ENCODE results near the gene TEKT1.
"Not testable (repeated sequence)": the region's sequence is repeated elsewhere in the genome, so short reads cannot be mapped to it uniquely, and the experiment has no call there.

Gene TEKT1

GRCh38 chr17:6823011-6823442, 8.5 kb downstream of the TEKT1 start:
- no peaks in the 10 kb centered on the region for H4K20me1 ChIP-seq (ENCODE audit: insufficient read depth, low read length)
- H3K9ac ChIP-seq (ENCODE audit: low read length): no peak overlapping the region
- H3K4me2 ChIP-seq (ENCODE audit: low read depth, low read length): no peak overlapping the region
- no peak for DNase-seq
- H3K9me3 ChIP-seq (replicated peaks; ENCODE audit: insufficient read depth, low read length): no peaks in the 10 kb centered on the region
- TF ChIP-seq EZH2phosphoT487 (IDR thresholded peaks at IDR 0.05; ENCODE audit: low read length): no peak
- no peak for TF ChIP-seq CTCF (IDR thresholded peaks at IDR 0.05; ENCODE audit: low read length)
- no peak for TF ChIP-seq EZH2 (optimal IDR thresholded peaks at IDR 0.05; ENCODE audit: low read depth, low read length)
- no peaks in the 10 kb centered on the region for H3K79me2 ChIP-seq (ENCODE audit: low read length)
- no peaks in the 10 kb centered on the region for H3K4me1 ChIP-seq (ENCODE audit: low read length)
- H2AFZ ChIP-seq (ENCODE audit: low read length): no peak overlapping the region
- no peaks in the 10 kb centered on the region for H3K9me2 ChIP-seq (replicated peaks; ENCODE audit: insufficient read depth, low read length)
- H3K27me3 ChIP-seq (replicated peaks; ENCODE audit: insufficient read depth, low read length): no peaks in the 10 kb centered on the region
- no peaks in the 10 kb centered on the region for H3F3A ChIP-seq (ENCODE audit: insufficient read depth, low read length)
- no peaks in the 10 kb centered on the region for H3K36me3 ChIP-seq (replicated peaks; ENCODE audit: insufficient read depth, low read length)
- H3K27ac ChIP-seq (ENCODE audit: low read length): no peak overlapping the region
- H3K4me3 ChIP-seq (ENCODE audit: low read length): no peak overlapping the region

- H3K4me1 ChIP-seq (ENCODE audit: low read length): no peaks in the 10 kb centered on the region
- no peak overlapping the region for H2AFZ ChIP-seq (ENCODE audit: low read length)
- H3K9me2 ChIP-seq (replicated peaks; ENCODE audit: insufficient read depth, low read length): no peaks in the 10 kb centered on the region
- no peaks in the 10 kb centered on the region for H4K20me1 ChIP-seq (ENCODE audit: insufficient read depth, low read length)
- no peaks in the 10 kb centered on the region for H3K9me3 ChIP-seq (replicated peaks; ENCODE audit: insufficient read depth, low read length)
- no peak overlapping the region for H3K4me2 ChIP-seq (ENCODE audit: low read depth, low read length)
- no peaks in the 10 kb centered on the region for H3F3A ChIP-seq (ENCODE audit: insufficient read depth, low read length)
- no peak overlapping the region for H3K27ac ChIP-seq (ENCODE audit: low read length)
- DNase-seq: no peak
- no peak overlapping the region for H3K9ac ChIP-seq (ENCODE audit: low read length)
- no peak for TF ChIP-seq EZH2 (optimal IDR thresholded peaks at IDR 0.05; ENCODE audit: low read depth, low read length)
- no peak for TF ChIP-seq EZH2phosphoT487 (IDR thresholded peaks at IDR 0.05; ENCODE audit: low read length)
- no peak for TF ChIP-seq CTCF (IDR thresholded peaks at IDR 0.05; ENCODE audit: low read length)
- no peak overlapping the region for H3K4me3 ChIP-seq (ENCODE audit: low read length)
- no peaks in the 10 kb centered on the region for H3K36me3 ChIP-seq (replicated peaks; ENCODE audit: insufficient read depth, low read length)
- no peaks in the 10 kb centered on the region for H3K27me3 ChIP-seq (replicated peaks; ENCODE audit: insufficient read depth, low read length)
- no peaks in the 10 kb centered on the region for H3K79me2 ChIP-seq (ENCODE audit: low read length)
These were observed 12.6 kb downstream of the TEKT1 start for GRCh38 chr17:6818938-6819337.

- not testable (repeated sequence) for H3K9ac ChIP-seq (ENCODE audit: low read length); H3K9me2 ChIP-seq (replicated peaks; ENCODE audit: insufficient read depth, low read length); H3K36me3 ChIP-seq (replicated peaks; ENCODE audit: insufficient read depth, low read length); H3K27ac ChIP-seq (ENCODE audit: low read length); H4K20me1 ChIP-seq (ENCODE audit: insufficient read depth, low read length); H3K27me3 ChIP-seq (replicated peaks; ENCODE audit: insufficient read depth, low read length); H3F3A ChIP-seq (ENCODE audit: insufficient read depth, low read length); H3K4me3 ChIP-seq (ENCODE audit: low read length); H3K9me3 ChIP-seq (replicated peaks; ENCODE audit: insufficient read depth, low read length); H3K79me2 ChIP-seq (ENCODE audit: low read length); H3K4me2 ChIP-seq (ENCODE audit: low read depth, low read length); H3K4me1 ChIP-seq (ENCODE audit: low read length); DNase-seq; H2AFZ ChIP-seq (ENCODE audit: low read length)
These were observed 15.2 kb downstream of the TEKT1 start for GRCh38 chr17:6816368-6816767.

GRCh38 chr17:6815775-6816174, 15.8 kb downstream of the TEKT1 start:
- Histone ChIP-seq H3F3A (ENCODE audit: insufficient read depth, low read length) (no peaks in the 10 kb centered on the region), H3K36me3 (replicated peaks; ENCODE audit: insufficient read depth, low read length) (no peaks in the 10 kb centered on the region), H3K9me2 (replicated peaks; ENCODE audit: insufficient read depth, low read length) (no peaks in the 10 kb centered on the region), H3K9me3 (replicated peaks; ENCODE audit: insufficient read depth, low read length) (no peaks in the 10 kb centered on the region), H3K9ac (ENCODE audit: low read length) (no peak overlapping the region), H3K4me3 (ENCODE audit: low read length) (no peak overlapping the region), H2AFZ (ENCODE audit: low read length) (no peak overlapping the region), H3K4me2 (ENCODE audit: low read depth, low read length) (no peak overlapping the region), H3K27ac (ENCODE audit: low read length) (no peak overlapping the region), H4K20me1 (ENCODE audit: insufficient read depth, low read length) (no peaks in the 10 kb centered on the region), H3K79me2 (ENCODE audit: low read length) (no peaks in the 10 kb centered on the region), H3K4me1 (ENCODE audit: low read length) (no peaks in the 10 kb centered on the region), H3K27me3 (replicated peaks; ENCODE audit: insufficient read depth, low read length) (no peaks in the 10 kb centered on the region)
- DNase-seq: no peak
- no peak for TF ChIP-seq CTCF (IDR thresholded peaks at IDR 0.05; ENCODE audit: low read length)
- TF ChIP-seq EZH2phosphoT487 (IDR thresholded peaks at IDR 0.05; ENCODE audit: low read length): no peak
- TF ChIP-seq EZH2 (optimal IDR thresholded peaks at IDR 0.05; ENCODE audit: low read depth, low read length): no peak
